ENCODE data around the gene GCNT2.
"Not testable (repeated sequence)": the region's sequence is repeated elsewhere in the genome, so short reads cannot be mapped to it uniquely, and the experiment has no call there.

GCNT2 gene

DNA sequence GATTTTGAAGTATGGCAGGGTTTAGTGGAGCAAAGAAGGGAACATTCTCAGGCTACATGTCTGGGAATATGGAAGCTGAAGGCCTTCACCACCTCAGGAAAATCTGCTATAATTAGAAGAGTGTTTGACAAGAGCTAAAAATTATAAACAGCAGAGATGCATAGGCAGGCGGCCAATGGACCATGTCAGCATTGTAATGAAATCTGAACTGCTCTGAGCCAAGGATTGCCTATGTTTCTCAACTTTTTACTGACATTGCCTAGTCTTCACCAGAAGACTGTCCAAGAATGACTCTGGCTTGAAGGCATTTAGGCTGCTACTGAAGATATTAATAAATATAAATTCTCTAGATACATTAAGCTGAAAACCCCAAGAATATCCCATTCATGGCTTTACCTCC lies 89.1 kb downstream of the GCNT2 start:
- Mint-ChIP-seq H3K9me3 (no peaks in the 10 kb centered on the region), H3K4me1 (ENCODE audit: low read depth) (no peaks in the 10 kb centered on the region), H3K27ac (no peak overlapping the region), H3K36me3 (ENCODE audit: low read depth) (no peaks in the 10 kb centered on the region), H3K4me3 (no peak overlapping the region), H3K27me3 (ENCODE audit: low read depth) (no peaks in the 10 kb centered on the region)
- DNase-seq (ENCODE audit: low spot score), result no peak

GRCh38 chr6:10612161-10612560 lies 91.0 kb downstream of the GCNT2 start:
- Mint-ChIP-seq H3K4me1 (ENCODE audit: low read depth) (no peaks in the 10 kb centered on the region), H3K4me3 (no peak overlapping the region), H3K9me3 (no peaks in the 10 kb centered on the region), H3K27me3 (ENCODE audit: low read depth) (no peaks in the 10 kb centered on the region), H3K36me3 (ENCODE audit: low read depth) (no peaks in the 10 kb centered on the region), H3K27ac (no peak overlapping the region)
- DNase-seq (ENCODE audit: low spot score), result no peak

DNA sequence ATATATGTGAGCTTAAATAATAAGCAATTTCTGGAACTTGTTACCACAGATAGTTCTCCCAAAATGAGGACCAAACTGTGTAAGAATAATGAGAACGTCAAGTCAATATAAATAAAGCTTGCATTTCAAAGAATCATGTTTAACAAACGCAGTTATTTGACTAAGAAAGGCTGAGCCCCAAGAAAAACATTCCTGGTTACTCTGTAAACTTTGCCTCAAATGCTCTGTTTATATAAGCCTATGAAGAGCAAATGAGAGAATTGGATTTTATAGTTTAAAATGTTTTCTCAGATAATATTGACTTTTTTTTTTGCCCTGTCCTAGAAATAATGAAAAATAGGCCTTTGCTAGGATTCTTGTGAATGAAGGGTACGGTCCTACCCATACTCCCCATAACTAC lies 91.9 kb downstream of the GCNT2 start:
- H3K4me1 Mint-ChIP-seq (ENCODE audit: low read depth), result no peaks in the 10 kb centered on the region
- no peaks in the 10 kb centered on the region for H3K9me3 Mint-ChIP-seq
- H3K36me3 Mint-ChIP-seq (ENCODE audit: low read depth), result no peaks in the 10 kb centered on the region

GRCh38 chr6:10613723-10614122 lies 92.6 kb downstream of the GCNT2 start:
- no peaks in the 10 kb centered on the region for H3K27me3 Mint-ChIP-seq (ENCODE audit: low read depth)
- H3K9me3 Mint-ChIP-seq, result no peaks in the 10 kb centered on the region
- no peak overlapping the region for H3K4me3 Mint-ChIP-seq
- H3K27ac Mint-ChIP-seq, result no peak overlapping the region
- no peaks in the 10 kb centered on the region for H3K4me1 Mint-ChIP-seq (ENCODE audit: low read depth)
- DNase-seq (ENCODE audit: low spot score), result no peak
- H3K36me3 Mint-ChIP-seq (ENCODE audit: low read depth), result no peaks in the 10 kb centered on the region

More for the DNA sequence above, 91.9 kb downstream of the GCNT2 start:
- no peak for DNase-seq (ENCODE audit: low spot score)
- no peak overlapping the region for H3K4me3 Mint-ChIP-seq
- no peak overlapping the region for H3K27ac Mint-ChIP-seq
- H3K27me3 Mint-ChIP-seq (ENCODE audit: low read depth), result no peaks in the 10 kb centered on the region

DNA sequence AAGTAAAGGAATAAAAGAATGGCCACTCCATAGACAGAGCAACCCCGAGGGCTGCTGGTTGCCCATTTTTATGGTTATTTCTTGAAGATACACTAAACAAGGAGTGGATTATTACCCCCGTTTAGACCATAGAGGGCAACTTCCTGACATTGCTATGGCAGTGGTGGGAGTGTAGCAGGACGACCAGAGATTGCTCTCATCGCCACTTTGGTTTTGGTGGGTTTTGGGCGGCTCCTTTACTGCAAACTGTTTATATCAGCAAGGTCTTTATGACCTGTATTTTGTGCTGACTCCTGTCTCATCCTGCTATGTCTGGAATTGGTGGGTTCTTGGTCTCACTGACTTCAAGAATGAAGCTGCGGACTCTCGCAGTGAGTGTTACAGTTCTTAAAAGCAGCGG lies 94.5 kb downstream of the GCNT2 start:
- no peak overlapping the region for H3K27ac Mint-ChIP-seq
- no peaks in the 10 kb centered on the region for H3K27me3 Mint-ChIP-seq (ENCODE audit: low read depth)
- H3K4me1 Mint-ChIP-seq (ENCODE audit: low read depth), result no peaks in the 10 kb centered on the region
- H3K4me3 Mint-ChIP-seq, result no peak overlapping the region
- no peaks in the 10 kb centered on the region for H3K9me3 Mint-ChIP-seq
- DNase-seq (ENCODE audit: low spot score), result no peak
- H3K36me3 Mint-ChIP-seq (ENCODE audit: low read depth), result no peaks in the 10 kb centered on the region

DNA sequence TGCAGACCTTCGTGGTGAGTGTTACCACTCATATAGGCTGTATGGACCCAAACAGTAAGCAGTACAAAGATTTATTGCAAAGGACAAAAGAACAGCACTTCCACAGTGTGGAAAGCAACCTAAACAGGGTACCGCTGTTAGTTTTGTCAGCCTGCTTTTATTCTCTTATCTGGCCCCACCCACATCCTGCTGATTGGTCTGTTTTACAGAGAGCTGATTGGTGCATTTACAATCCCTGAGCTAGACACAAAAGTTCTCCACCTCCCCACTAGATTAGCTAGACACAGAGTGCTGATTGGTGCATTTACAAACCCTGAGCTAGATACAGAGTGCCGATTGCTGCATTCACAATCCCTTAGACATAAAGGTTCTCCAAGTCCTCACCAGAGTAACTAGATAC lies 95.1 kb downstream of the GCNT2 start:
- H3K27me3 Mint-ChIP-seq (ENCODE audit: low read depth); H3K4me3 Mint-ChIP-seq; H3K4me1 Mint-ChIP-seq (ENCODE audit: low read depth); H3K9me3 Mint-ChIP-seq; DNase-seq (ENCODE audit: low spot score); H3K27ac Mint-ChIP-seq; H3K36me3 Mint-ChIP-seq (ENCODE audit: low read depth): not testable (repeated sequence)

GRCh38 chr6:10617008-10617696 lies 96.0 kb downstream of the GCNT2 start:
- Mint-ChIP-seq H3K27me3 (ENCODE audit: low read depth) (no peaks in the 10 kb centered on the region), H3K9me3 (no peaks in the 10 kb centered on the region), H3K4me3 (no peak overlapping the region), H3K36me3 (ENCODE audit: low read depth) (no peaks in the 10 kb centered on the region), H3K27ac (no peak overlapping the region), H3K4me1 (ENCODE audit: low read depth) (no peaks in the 10 kb centered on the region)
- DNase-seq (ENCODE audit: low spot score), result no peak

DNA sequence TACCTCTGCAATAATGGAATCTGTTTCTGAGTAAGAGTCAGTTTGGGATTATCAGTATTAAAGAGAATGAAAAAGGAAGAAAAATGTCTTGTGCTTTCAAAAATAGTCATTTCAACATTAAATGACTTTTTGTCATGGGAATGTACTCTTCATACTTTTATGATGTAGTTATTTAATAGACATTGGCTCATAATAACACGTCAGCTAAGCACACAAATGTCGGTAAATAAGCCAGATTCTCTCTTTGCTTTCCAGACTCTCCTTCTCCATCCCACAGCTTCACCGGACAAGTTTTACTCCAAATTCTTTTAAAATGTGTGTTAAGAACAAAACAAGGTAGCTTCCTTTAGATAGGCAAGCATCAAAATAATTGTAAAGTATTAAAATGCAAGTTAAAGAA lies 97.3 kb downstream of the GCNT2 start:
- no peaks in the 10 kb centered on the region for H3K4me1 Mint-ChIP-seq (ENCODE audit: low read depth)
- no peak for DNase-seq (ENCODE audit: low spot score)
- no peak overlapping the region for H3K4me3 Mint-ChIP-seq
- no peaks in the 10 kb centered on the region for H3K27me3 Mint-ChIP-seq (ENCODE audit: low read depth)
- H3K36me3 Mint-ChIP-seq (ENCODE audit: low read depth), result peaks cover 3% of the 10 kb centered on the region
- no peak overlapping the region for H3K27ac Mint-ChIP-seq
- H3K9me3 Mint-ChIP-seq, result no peaks in the 10 kb centered on the region

DNA sequence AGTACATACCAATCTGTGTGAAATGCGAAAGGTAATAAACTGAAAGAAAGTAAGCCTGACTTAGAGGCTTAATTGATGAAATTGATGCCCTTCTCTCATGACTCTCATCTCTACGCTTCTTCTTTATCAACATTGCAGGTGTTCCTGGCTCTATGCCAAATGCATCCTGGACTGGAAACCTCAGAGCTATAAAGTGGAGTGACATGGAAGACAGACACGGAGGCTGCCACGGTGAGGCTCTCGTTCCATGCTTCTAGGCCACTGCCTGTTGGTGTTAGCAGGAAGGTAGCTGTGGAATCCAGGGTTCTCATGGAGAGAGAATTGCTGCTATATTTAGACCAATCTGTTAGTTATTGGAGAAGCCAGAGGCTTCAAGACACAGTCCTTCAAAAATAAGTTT lies 100.1 kb downstream of the GCNT2 start:
- Mint-ChIP-seq H3K9me3 (no peaks in the 10 kb centered on the region), H3K36me3 (ENCODE audit: low read depth) (peaks cover 13% of the 10 kb centered on the region), H3K4me3 (no peak overlapping the region), H3K4me1 (ENCODE audit: low read depth) (no peaks in the 10 kb centered on the region), H3K27ac (no peak overlapping the region), H3K27me3 (ENCODE audit: low read depth) (no peaks in the 10 kb centered on the region)
- DNase-seq (ENCODE audit: low spot score), result no peak

DNA sequence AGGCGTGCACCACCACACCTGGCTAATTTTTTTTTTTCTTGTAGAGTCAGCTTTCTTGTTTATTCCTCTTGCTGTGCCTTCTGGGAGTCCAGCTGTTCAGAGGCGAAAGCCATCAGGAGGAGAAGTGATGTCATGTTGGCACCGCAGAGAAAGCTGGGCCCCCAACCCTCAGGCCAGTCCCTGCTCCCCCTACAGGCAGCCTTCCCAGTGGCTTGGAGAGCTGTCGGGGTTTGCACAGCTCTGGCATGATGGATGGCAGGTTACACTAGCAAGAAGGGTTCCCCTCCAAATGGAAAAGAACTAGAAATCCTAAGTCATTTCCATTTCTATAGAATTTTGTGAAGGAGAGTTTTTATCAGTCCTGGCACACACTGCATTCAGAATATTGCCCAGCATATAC lies 100.7 kb downstream of the GCNT2 start:
- no peaks in the 10 kb centered on the region for H3K4me1 Mint-ChIP-seq (ENCODE audit: low read depth)
- DNase-seq (ENCODE audit: low spot score), result no peak
- peaks cover 13% of the 10 kb centered on the region for H3K36me3 Mint-ChIP-seq (ENCODE audit: low read depth)
- no peaks in the 10 kb centered on the region for H3K27me3 Mint-ChIP-seq (ENCODE audit: low read depth)
- no peak overlapping the region for H3K27ac Mint-ChIP-seq
- no peaks in the 10 kb centered on the region for H3K9me3 Mint-ChIP-seq
- H3K4me3 Mint-ChIP-seq, result no peak overlapping the region

DNA sequence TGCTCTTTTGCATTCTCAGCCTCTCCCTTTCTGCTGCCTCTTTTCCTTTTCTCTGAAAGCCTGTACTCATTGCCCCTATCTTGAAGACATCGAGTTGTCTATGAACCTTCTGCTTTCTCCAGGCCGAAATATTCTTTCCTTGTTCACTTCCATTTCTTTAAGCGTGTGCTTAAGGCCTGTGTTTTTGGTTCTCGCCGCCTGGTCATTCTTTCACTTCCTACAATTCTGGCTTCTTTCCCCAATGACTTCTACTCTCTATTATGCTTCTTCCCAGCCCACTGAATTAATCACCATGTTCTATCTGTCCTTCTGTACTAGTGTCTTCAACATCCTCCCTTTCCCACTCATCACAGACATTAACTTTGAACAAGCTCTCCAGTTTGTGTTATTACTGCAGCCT lies 103.7 kb downstream of the GCNT2 start:
- no peak overlapping the region for H3K27ac Mint-ChIP-seq
- H3K36me3 Mint-ChIP-seq (ENCODE audit: low read depth), result peaks cover 13% of the 10 kb centered on the region
- H3K9me3 Mint-ChIP-seq, result no peaks in the 10 kb centered on the region

DNA sequence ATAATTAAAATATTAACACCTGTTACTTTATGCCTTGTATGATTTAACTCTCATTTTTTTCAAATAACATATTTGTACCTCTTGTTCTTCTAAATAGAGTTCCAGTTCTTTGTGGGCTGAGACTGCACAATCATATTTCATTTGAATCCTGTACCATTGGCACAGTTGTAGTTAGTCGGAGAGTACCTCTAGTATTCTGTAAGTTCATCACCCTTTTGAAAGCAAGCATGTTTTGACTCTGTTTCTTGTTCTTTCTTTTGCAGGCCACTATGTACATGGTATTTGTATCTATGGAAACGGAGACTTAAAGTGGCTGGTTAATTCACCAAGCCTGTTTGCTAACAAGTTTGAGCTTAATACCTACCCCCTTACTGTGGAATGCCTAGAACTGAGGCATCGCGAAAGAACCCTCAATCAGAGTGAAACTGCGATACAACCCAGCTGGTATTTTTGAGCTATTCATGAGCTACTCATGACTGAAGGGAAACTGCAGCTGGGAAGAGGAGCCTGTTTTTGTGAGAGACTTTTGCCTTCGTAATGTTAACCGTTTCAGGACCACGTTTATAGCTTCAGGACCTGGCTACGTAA lies 105.1 kb downstream of the GCNT2 start:
- no peak for DNase-seq (ENCODE audit: low spot score)
- no peaks in the 10 kb centered on the region for H3K27me3 Mint-ChIP-seq (ENCODE audit: low read depth)
- H3K9me3 Mint-ChIP-seq, result no peaks in the 10 kb centered on the region
- H3K4me1 Mint-ChIP-seq (ENCODE audit: low read depth), result no peaks in the 10 kb centered on the region
- H3K4me3 Mint-ChIP-seq, result no peak overlapping the region
- no peak overlapping the region for H3K27ac Mint-ChIP-seq
- peaks cover 13% of the 10 kb centered on the region for H3K36me3 Mint-ChIP-seq (ENCODE audit: low read depth)

More for the DNA sequence above, 103.7 kb downstream of the GCNT2 start:
- no peaks in the 10 kb centered on the region for H3K4me1 Mint-ChIP-seq (ENCODE audit: low read depth)
- H3K4me3 Mint-ChIP-seq, result no peak overlapping the region
- no peaks in the 10 kb centered on the region for H3K27me3 Mint-ChIP-seq (ENCODE audit: low read depth)
- DNase-seq (ENCODE audit: low spot score), result no peak

- H3K36me3 Mint-ChIP-seq (ENCODE audit: low read depth), result peaks cover 13% of the 10 kb centered on the region
- no peak for DNase-seq (ENCODE audit: low spot score)
- no peak overlapping the region for H3K4me3 Mint-ChIP-seq
- H3K27ac Mint-ChIP-seq, result no peak overlapping the region
- H3K4me1 Mint-ChIP-seq (ENCODE audit: low read depth), result no peaks in the 10 kb centered on the region
- no peaks in the 10 kb centered on the region for H3K27me3 Mint-ChIP-seq (ENCODE audit: low read depth)
- H3K9me3 Mint-ChIP-seq, result no peaks in the 10 kb centered on the region
These were observed 106.6 kb downstream of the GCNT2 start for GRCh38 chr6:10627800-10628199.

- no peak for DNase-seq (ENCODE audit: low spot score)
- H3K27ac Mint-ChIP-seq, result no peak overlapping the region
- H3K27me3 Mint-ChIP-seq (ENCODE audit: low read depth), result no peaks in the 10 kb centered on the region
- no peak overlapping the region for H3K4me3 Mint-ChIP-seq
- H3K4me1 Mint-ChIP-seq (ENCODE audit: low read depth), result peaks cover 6% of the 10 kb centered on the region
- no peaks in the 10 kb centered on the region for H3K36me3 Mint-ChIP-seq (ENCODE audit: low read depth)
- H3K9me3 Mint-ChIP-seq, result no peaks in the 10 kb centered on the region
These were observed 109.0 kb downstream of the GCNT2 start for GRCh38 chr6:10630178-10630577.

DNA sequence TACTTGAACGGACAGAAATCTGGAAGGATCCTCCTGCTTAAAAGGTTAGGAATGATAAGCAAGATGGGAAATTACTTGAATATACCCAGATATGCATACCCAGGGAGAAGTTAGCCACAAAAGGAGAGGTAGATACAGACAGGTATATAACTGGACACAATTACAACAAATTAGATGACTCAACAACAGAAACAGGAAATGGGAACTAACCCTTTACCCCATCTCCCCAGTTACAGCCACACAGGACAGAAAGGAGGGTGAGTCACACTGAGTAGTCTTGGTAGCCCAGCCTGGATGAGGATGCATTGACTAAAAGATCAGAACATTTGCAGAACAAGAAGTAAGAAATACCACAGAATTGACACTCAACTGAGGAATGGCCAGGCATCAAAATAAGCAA lies 112.1 kb downstream of the GCNT2 start:
- Mint-ChIP-seq H3K27ac (no peak overlapping the region), H3K4me3 (no peak overlapping the region), H3K27me3 (ENCODE audit: low read depth) (no peaks in the 10 kb centered on the region)

More for the DNA sequence above, 112.1 kb downstream of the GCNT2 start:
- Mint-ChIP-seq H3K36me3 (ENCODE audit: low read depth) (no peaks in the 10 kb centered on the region), H3K4me1 (ENCODE audit: low read depth) (peaks cover 6% of the 10 kb centered on the region), H3K9me3 (no peaks in the 10 kb centered on the region)
- peak; percentile 5 for DNase-seq (ENCODE audit: low spot score)

All from T-helper 2 cell treated with Interferon-gamma antibody and Interleukin-4, amounts not matched to agents 5 μg/mL and 100 μg/mL, for 36 hours (primary cell).